OCI-LY1 (cell line): ENCODE results near the gene IL1F10.

Source experiments
- H2AFZ ChIP-seq: fragments of 200-600 bp; sonication (generic), shearing (Covaris generic); 2 replicates; pipeline ENCODE4 v1.6.0; 2014; ENCODE audit warnings: antibody characterized with exemption, mild to moderate bottlenecking, low read length
- H3F3A ChIP-seq: fragments of 200-600 bp; sonication (generic), shearing (Covaris generic); 2 replicates; pipeline ENCODE4 v1.6.0; 2014; ENCODE audit warnings: mild to moderate bottlenecking, antibody characterized with exemption, low read length, moderate library complexity; ENCODE audit not compliant: insufficient read depth
- H3K27ac ChIP-seq: fragments of 200-600 bp; sonication (generic); 2 replicates; pipeline ENCODE4 v1.5.1; 2014; ENCODE audit warnings: low read length, mixed run types, mild to moderate bottlenecking, low read depth; ENCODE audit not compliant: poor library complexity, severe bottlenecking
- H3K27me3 ChIP-seq: fragments of 200-600 bp; sonication (generic); 2 replicates; pipeline ENCODE4 v1.6.0; 2014; ENCODE audit warnings: antibody characterized with exemption, mild to moderate bottlenecking, low read length, moderate library complexity; ENCODE audit not compliant: insufficient read depth
- H3K36me3 ChIP-seq: fragments of 200-600 bp; sonication (generic); 2 replicates; pipeline ENCODE4 v1.6.1; 2014; ENCODE audit warnings: mild to moderate bottlenecking, antibody characterized with exemption, low read length, moderate library complexity, mixed read lengths; ENCODE audit not compliant: insufficient read depth
- H3K4me1 ChIP-seq: fragments of 200-600 bp; sonication (generic); 2 replicates; pipeline ENCODE4 v1.5.1; 2014; ENCODE audit warnings: mild to moderate bottlenecking, low read length, moderate library complexity; ENCODE audit not compliant: insufficient read depth, severe bottlenecking
- H3K4me2 ChIP-seq: fragments of 200-600 bp; sonication (generic), shearing (Covaris generic); 2 replicates; pipeline ENCODE4 v1.6.1; 2014; ENCODE audit warnings: low read length
- H3K4me3 ChIP-seq: fragments of 200-600 bp; sonication (generic); 2 replicates; pipeline ENCODE4 v1.5.1; 2014; ENCODE audit warnings: low read length, low read depth, mild to moderate bottlenecking, mixed read lengths; ENCODE audit not compliant: poor library complexity, severe bottlenecking
- H3K79me2 ChIP-seq: fragments of 200-600 bp; shearing (Covaris generic); 2 replicates; pipeline ENCODE4 v1.6.1; 2016; ENCODE audit warnings: mixed run types, low read length, mixed read lengths; ENCODE audit not compliant: insufficient read depth
- H3K9ac ChIP-seq: fragments of 200-600 bp; sonication (generic), shearing (Covaris generic); 2 replicates; pipeline ENCODE4 v1.6.1; 2014; ENCODE audit warnings: mild to moderate bottlenecking, low read length, mixed read lengths
- H3K9me2 ChIP-seq: fragments of 200-600 bp; sonication (generic), shearing (Covaris generic); 2 replicates; pipeline ENCODE4 v1.6.1; 2014; ENCODE audit warnings: low read depth, mild to moderate bottlenecking, low read length, mixed read lengths
- H3K9me3 ChIP-seq: fragments of 200-600 bp; shearing (Covaris generic); 2 replicates; pipeline ENCODE4 v1.6.1; 2014; ENCODE audit warnings: low read length, mixed read lengths
- H4K20me1 ChIP-seq: fragments of 200-600 bp; sonication (generic), shearing (Covaris generic); 2 replicates; pipeline ENCODE4 v1.6.0; 2016; ENCODE audit warnings: mild to moderate bottlenecking, low read length; ENCODE audit not compliant: insufficient read depth
- CTCF ChIP-seq: fragments of 200-600 bp; sonication (generic), shearing (Covaris generic); IDR thresholded peaks from 2 replicates; pipeline ENCODE4 v1.5.1; 2017; ENCODE audit warnings: mild to moderate bottlenecking, antibody characterized with exemption, low read length, moderate library complexity, mixed read lengths
- EZH2 ChIP-seq: fragments of 200-600 bp; sonication (generic), shearing (Covaris generic); IDR thresholded peaks from 2 replicates; pipeline ENCODE4 v1.8.0; 2017; ENCODE audit warnings: borderline replicate concordance, mixed run types, mild to moderate bottlenecking, antibody characterized with exemption, low read length, moderate library complexity, mixed read lengths

Gene IL1F10

DNA sequence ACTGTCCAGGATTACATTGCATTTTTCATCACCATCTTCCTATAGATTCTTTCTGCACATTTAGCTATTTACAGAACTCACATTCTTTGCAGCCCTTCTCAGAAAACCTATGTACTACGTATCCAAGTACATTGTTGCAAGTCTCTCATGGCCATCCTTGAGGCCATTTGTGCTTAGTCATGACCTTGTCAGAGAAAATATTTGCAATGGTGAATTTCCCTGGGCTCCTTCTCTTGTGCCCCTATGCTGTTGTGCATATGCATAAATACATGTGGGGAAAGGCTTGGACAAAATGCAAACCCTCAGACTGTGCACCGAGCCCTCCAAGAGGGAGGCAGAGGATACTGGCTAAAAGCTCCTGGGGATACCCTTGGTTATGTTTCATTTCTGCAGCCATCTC, 43.0 kb upstream of the IL1F10 start:
- no peak overlapping the region for H2AFZ ChIP-seq
- no peaks in the 10 kb centered on the region for H3K9me2 ChIP-seq
- no peak overlapping the region for H3K27ac ChIP-seq
- no peaks in the 10 kb centered on the region for H3K79me2 ChIP-seq
- no peak overlapping the region for H3K4me2 ChIP-seq
- no peaks in the 10 kb centered on the region for H4K20me1 ChIP-seq
- no peaks in the 10 kb centered on the region for H3K36me3 ChIP-seq
- H3K4me3 ChIP-seq = no peak overlapping the region
- H3K9ac ChIP-seq = no peak overlapping the region
- TF ChIP-seq CTCF (no peak), EZH2 (no peak)
- no peaks in the 10 kb centered on the region for H3F3A ChIP-seq
- no peaks in the 10 kb centered on the region for H3K4me1 ChIP-seq
- H3K27me3 ChIP-seq = no peaks in the 10 kb centered on the region
- H3K9me3 ChIP-seq = no peaks in the 10 kb centered on the region

GRCh38 chr2:113025737-113026136, 42.0 kb upstream of the IL1F10 start:
- Histone ChIP-seq H2AFZ (no peak overlapping the region), H3K27me3 (no peaks in the 10 kb centered on the region), H3K9me2 (no peaks in the 10 kb centered on the region), H3K9me3 (no peaks in the 10 kb centered on the region), H4K20me1 (no peaks in the 10 kb centered on the region), H3K27ac (no peak overlapping the region), H3K36me3 (no peaks in the 10 kb centered on the region), H3K9ac (no peak overlapping the region), H3K79me2 (no peaks in the 10 kb centered on the region), H3K4me3 (no peak overlapping the region), H3F3A (no peaks in the 10 kb centered on the region), H3K4me1 (no peaks in the 10 kb centered on the region), H3K4me2 (no peak overlapping the region)
- TF ChIP-seq EZH2 (no peak), CTCF (no peak)

GRCh38 chr2:113027691-113028090, 40.1 kb upstream of the IL1F10 start:
- Histone ChIP-seq H2AFZ (no peak overlapping the region), H3K4me1 (no peaks in the 10 kb centered on the region), H3K4me2 (no peak overlapping the region), H3K27me3 (no peaks in the 10 kb centered on the region), H3K9me2 (no peaks in the 10 kb centered on the region), H3K36me3 (no peaks in the 10 kb centered on the region), H4K20me1 (no peaks in the 10 kb centered on the region), H3K27ac (no peak overlapping the region), H3K9ac (no peak overlapping the region), H3F3A (no peaks in the 10 kb centered on the region), H3K79me2 (no peaks in the 10 kb centered on the region), H3K9me3 (no peaks in the 10 kb centered on the region), H3K4me3 (no peak overlapping the region)
- TF ChIP-seq CTCF (no peak), EZH2 (no peak)
